ENCODE measurements around the gene BPIFB2. TPM values are rescaled to one million over a fixed set of nuclear protein-coding genes. Genes with fewer than 3 reads are reported as not detected.

Gene BPIFB2
- polyA plus RNA-seq, 1 experiment: not detected

GRCh38 chr20:33064572-33065287, 57.2 kb downstream of the BPIFB2 start:
- no peak overlapping the region for H3K4me3 ChIP-seq (ENCODE audit: low read depth, low read length)

GRCh38 chr20:33065785-33066184, 58.3 kb downstream of the BPIFB2 start:
- no peak overlapping the region for H3K4me3 ChIP-seq (ENCODE audit: low read depth, low read length)
- H3K36me3 ChIP-seq (ENCODE audit: control insufficient read depth, insufficient read depth, low read length): no peaks in the 10 kb centered on the region
- no peak for TF ChIP-seq CTCF (IDR thresholded peaks at IDR 0.05; ENCODE audit: insufficient read depth, low read depth, low read length)
- CTCF ChIA-PET: no interaction called here
- H3K27me3 ChIP-seq (ENCODE audit: control insufficient read depth, insufficient read depth, low read length): peaks cover 4% of the 10 kb centered on the region; the same call in 1 of the 2 replicates
- no peak for DNase-seq (ENCODE audit: low read depth)
- POLR2A ChIA-PET: no interaction called here

More at GRCh38 chr20:33064572-33065287, 57.2 kb downstream of the BPIFB2 start:
- no peak for TF ChIP-seq CTCF (IDR thresholded peaks at IDR 0.05; ENCODE audit: insufficient read depth, low read depth, low read length)
- H3K27me3 ChIP-seq (ENCODE audit: control insufficient read depth, insufficient read depth, low read length): peaks cover 4% of the 10 kb centered on the region; the same call in 1 of the 2 replicates
- ChIA-PET POLR2A (no interaction called here), CTCF (interaction anchor here (0.6 kb wide), 1 partner anchor 135 kb away, joined by 3 read pairs; no protein-coding TSS in a partner anchor)
- no peak for DNase-seq (ENCODE audit: low read depth)
- no peaks in the 10 kb centered on the region for H3K36me3 ChIP-seq (ENCODE audit: control insufficient read depth, insufficient read depth, low read length)

- ChIA-PET CTCF (no interaction called here), POLR2A (no interaction called here)
- Histone ChIP-seq H3K4me3 (ENCODE audit: low read depth, low read length) (no peak overlapping the region), H3K27me3 (ENCODE audit: control insufficient read depth, insufficient read depth, low read length) (peaks cover 4% of the 10 kb centered on the region; the same call in 1 of the 2 replicates), H3K36me3 (ENCODE audit: control insufficient read depth, insufficient read depth, low read length) (no peaks in the 10 kb centered on the region)
- no peak for DNase-seq (ENCODE audit: low read depth)
- TF ChIP-seq CTCF (IDR thresholded peaks at IDR 0.05; ENCODE audit: insufficient read depth, low read depth, low read length): no peak
Observed at GRCh38 chr20:33067806-33068205, 60.3 kb downstream of the BPIFB2 start.

- Histone ChIP-seq H3K27me3 (ENCODE audit: control insufficient read depth, insufficient read depth, low read length) (peaks cover 4% of the 10 kb centered on the region; the same call in 1 of the 2 replicates), H3K4me3 (ENCODE audit: low read depth, low read length) (no peak overlapping the region), H3K36me3 (ENCODE audit: control insufficient read depth, insufficient read depth, low read length) (no peaks in the 10 kb centered on the region)
- ChIA-PET POLR2A (no interaction called here), CTCF (no interaction called here)
- TF ChIP-seq CTCF (IDR thresholded peaks at IDR 0.05; ENCODE audit: insufficient read depth, low read depth, low read length): no peak
- no peak for DNase-seq (ENCODE audit: low read depth)
Observed at GRCh38 chr20:33068251-33068939, 60.9 kb downstream of the BPIFB2 start.

- Histone ChIP-seq H3K27me3 (ENCODE audit: control insufficient read depth, insufficient read depth, low read length) (peaks cover 4% of the 10 kb centered on the region; the same call in 1 of the 2 replicates), H3K36me3 (ENCODE audit: control insufficient read depth, insufficient read depth, low read length) (no peaks in the 10 kb centered on the region), H3K4me3 (ENCODE audit: low read depth, low read length) (no peak overlapping the region)
- no peak for DNase-seq (ENCODE audit: low read depth)
- TF ChIP-seq CTCF (IDR thresholded peaks at IDR 0.05; ENCODE audit: insufficient read depth, low read depth, low read length): no peak
- POLR2A ChIA-PET: no interaction called here
- CTCF ChIA-PET: no interaction called here
Observed at GRCh38 chr20:33069673-33070072, 62.2 kb downstream of the BPIFB2 start.

All from BJ (cell line).